Measurements from ENCODE around the gene MRGPRG. TPM values are rescaled to one million over a fixed set of nuclear protein-coding genes. Genes with fewer than 3 reads are reported as not detected.

MRGPRG gene
- total RNA-seq, 2 donors from 2014 or later, result not detected

- H3K36me3 ChIP-seq, result no peaks in the 10 kb centered on the region
- H3K4me1 ChIP-seq, result no peaks in the 10 kb centered on the region
- peak; percentile 43 for DNase-seq (ENCODE audit: low spot score)
- H3K27ac ChIP-seq, result no peak overlapping the region
- H3K4me3 ChIP-seq, result no peak overlapping the region
- no peaks in the 10 kb centered on the region for H3K9me3 ChIP-seq
- TF ChIP-seq CTCF (IDR thresholded peaks at IDR 0.05), result no peak
- H3K27me3 ChIP-seq, result no peaks in the 10 kb centered on the region
Measured at GRCh38 chr11:3230636-3231549, 12.3 kb upstream of the MRGPRG start.

DNA sequence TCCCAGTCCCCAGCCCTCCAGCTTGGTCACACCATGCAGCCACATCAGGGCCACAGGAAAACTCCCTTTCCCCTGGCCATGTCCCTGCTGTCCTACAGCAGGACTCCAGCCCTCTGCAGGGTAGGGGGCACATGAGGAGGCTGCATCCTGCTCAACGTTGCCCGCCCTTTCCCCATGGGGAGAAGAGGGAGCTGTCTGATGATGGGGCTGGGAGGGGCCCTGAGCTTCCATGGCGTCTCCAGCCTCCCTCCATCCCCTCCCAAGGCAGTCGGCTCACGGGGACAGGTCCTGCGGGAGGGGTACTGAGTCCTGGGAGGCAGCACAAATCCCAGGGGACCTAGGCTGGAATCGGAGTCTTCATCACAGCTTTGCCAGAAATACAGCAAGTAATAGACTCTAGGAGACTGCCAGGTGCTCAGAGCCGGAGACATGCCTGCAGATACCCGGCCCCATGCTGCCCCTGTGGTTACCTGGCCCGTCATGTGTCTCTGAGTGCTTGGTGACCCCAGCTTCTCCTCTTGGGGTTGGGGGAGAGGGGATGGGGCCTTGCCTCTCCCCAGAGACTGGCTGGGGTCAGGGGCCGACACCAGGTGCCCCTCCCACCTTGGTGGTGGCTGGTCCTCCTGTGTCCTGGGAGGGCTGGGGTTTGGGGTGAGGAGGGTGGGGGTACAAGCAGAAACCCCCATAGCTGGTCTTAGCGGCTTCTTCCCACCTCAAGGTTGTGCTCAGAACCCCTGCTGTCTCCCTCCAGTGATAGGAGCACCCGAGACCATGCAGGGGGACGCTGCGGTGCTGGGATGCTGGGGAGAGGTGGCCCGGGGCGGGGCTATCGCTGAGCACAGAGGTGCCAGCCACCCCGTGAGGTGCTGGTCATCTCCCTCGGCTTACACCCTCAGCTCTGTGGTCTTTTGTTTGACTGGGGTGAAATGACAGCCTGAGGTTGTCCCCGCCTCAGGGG is 11.3 kb upstream of the MRGPRG start:
- no peak for TF ChIP-seq CTCF (IDR thresholded peaks at IDR 0.05)
- Histone ChIP-seq H3K4me1 (no peaks in the 10 kb centered on the region), H3K36me3 (no peaks in the 10 kb centered on the region), H3K27ac (no peak overlapping the region), H3K4me3 (no peak overlapping the region), H3K27me3 (no peaks in the 10 kb centered on the region), H3K9me3 (no peaks in the 10 kb centered on the region)
- DNase-seq (ENCODE audit: low spot score), result peak; percentile 43

GRCh38 chr11:3228445-3228829 is 9.8 kb upstream of the MRGPRG start:
- Histone ChIP-seq H3K4me3 (no peak overlapping the region), H3K4me1 (no peaks in the 10 kb centered on the region), H3K27ac (no peak overlapping the region), H3K9me3 (no peaks in the 10 kb centered on the region), H3K36me3 (no peaks in the 10 kb centered on the region), H3K27me3 (no peaks in the 10 kb centered on the region)
- no peak for DNase-seq (ENCODE audit: low spot score)
- TF ChIP-seq CTCF (IDR thresholded peaks at IDR 0.05), result no peak

DNA sequence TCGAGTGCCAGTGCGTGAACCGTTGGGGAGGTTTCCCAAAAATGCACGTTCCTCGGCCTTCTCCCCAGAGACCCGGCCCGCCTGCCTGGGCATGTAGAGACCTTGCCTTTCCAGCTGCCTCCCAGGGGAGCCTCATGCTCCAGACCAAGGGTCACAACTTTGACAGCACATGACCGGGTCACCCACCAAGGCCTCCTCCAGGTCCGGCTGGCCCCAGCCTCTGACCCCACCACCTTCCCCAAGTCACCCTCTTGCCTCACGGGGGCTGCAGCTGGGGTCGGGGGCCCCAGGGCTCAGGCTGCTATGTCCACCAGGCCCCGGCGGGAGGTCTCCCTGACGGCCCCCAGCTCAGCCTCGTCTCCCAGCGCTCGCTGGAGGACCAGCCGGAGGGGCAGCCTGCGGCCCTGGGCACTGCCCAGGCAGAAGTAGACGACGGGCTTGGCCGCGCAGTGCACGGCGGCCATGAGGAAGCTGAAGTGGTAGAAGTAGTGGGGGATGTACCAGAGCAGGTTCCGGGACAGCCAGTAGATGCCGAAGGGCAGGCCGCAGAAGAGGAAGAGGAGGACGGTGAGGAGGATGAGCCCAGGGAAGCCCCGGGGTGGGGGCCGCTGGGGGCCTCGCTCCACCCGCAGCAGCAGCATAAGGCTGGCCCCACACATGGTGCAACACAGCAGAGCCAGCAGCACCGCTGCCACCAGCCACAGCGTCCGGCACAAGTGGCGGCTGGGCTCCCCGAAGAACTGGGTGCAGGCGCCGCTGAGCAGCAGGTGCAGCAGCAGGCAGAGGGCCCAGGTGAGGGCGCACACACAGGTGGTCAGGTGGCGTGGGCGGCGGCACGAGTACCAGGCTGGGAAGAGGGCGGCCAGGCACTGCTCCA is 9.2 kb upstream of the MRGPRG start:
- Histone ChIP-seq H3K27ac (no peak overlapping the region), H3K27me3 (no peaks in the 10 kb centered on the region), H3K4me3 (no peak overlapping the region), H3K4me1 (no peaks in the 10 kb centered on the region), H3K9me3 (no peaks in the 10 kb centered on the region), H3K36me3 (no peaks in the 10 kb centered on the region)
- no peak for TF ChIP-seq CTCF (IDR thresholded peaks at IDR 0.05)
- peak; percentile 50 for DNase-seq (ENCODE audit: low spot score)

DNA sequence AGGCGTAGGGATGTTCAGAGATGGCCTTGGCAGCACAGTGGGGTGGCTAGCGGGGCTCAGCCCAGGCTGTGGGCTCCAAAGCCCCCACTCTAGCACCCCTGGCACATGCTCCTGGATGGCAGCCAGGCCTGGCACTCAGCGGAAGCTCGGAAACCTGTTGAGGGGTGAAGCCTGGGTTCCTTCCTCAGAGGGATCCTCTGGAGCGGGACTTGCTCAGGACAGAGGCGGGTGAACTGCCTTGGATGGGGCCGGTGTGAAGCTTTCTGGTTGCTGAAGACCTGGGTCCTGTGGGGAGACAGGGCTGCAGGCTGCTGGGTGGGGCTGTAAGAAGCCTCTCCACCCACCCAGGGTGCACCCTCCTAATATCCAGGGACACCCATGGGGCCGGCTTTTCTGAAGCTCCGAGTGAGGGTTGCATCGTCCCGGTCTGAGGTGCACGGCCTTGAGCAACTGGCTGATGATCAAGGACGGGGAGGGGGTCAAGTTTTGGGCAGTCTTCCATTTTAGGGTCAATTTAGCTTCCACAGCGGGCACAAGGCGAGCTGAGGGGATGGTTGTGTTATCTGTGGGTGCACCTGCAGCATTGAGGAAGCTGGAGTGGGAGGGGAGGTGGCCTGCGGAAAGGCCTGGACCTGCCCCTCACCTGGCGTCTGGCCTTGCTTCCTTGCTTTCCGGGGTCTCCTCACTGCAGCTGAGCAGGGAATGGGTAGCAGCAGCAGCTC is 8.4 kb upstream of the MRGPRG start:
- peak; percentile 46 for DNase-seq (ENCODE audit: low spot score)
- TF ChIP-seq CTCF (IDR thresholded peaks at IDR 0.05), result no peak
- Histone ChIP-seq H3K4me3 (no peak overlapping the region), H3K4me1 (no peaks in the 10 kb centered on the region), H3K27me3 (no peaks in the 10 kb centered on the region), H3K27ac (no peak overlapping the region), H3K36me3 (no peaks in the 10 kb centered on the region), H3K9me3 (no peaks in the 10 kb centered on the region)

Measured in right atrium auricular region (tissue), 2 donors.